Liver (tissue), 9 donors: Measurements from ENCODE around the gene TERB1. TPM values are rescaled to one million over a fixed set of nuclear protein-coding genes. Genes with fewer than 3 reads are reported as not detected.

Experiments used
- DNase-seq: peaks from one replicate; pipeline ENCODE4 v3.0.0-alpha.2; 2017; ENCODE audit warnings: low spot score
- H3K27ac ChIP-seq, 2 donors: one replicate each; pipeline ENCODE4 v1.7.0; 2013; ENCODE audit warnings: inconsistent platforms in 2 of 2, low read length in 2 of 2, control low read depth in 1 of 2, low read depth in 1 of 2, mild to moderate bottlenecking in 1 of 2
- H3K27me3 ChIP-seq, 4 donors: one replicate each; pipeline versions ENCODE4 v1.6.1 to v1.7.0; 2013; ENCODE audit warnings: low read length in 3 of 4, inconsistent platforms in 1 of 4, mild to moderate bottlenecking in 1 of 4, moderate library complexity in 1 of 4; ENCODE audit not compliant: control insufficient read depth in 4 of 4, insufficient read depth in 4 of 4
- H3K36me3 ChIP-seq, 4 donors: one replicate each; pipeline versions ENCODE4 v1.6.1 to v1.7.0; 2013; ENCODE audit warnings: low read length in 3 of 4, mild to moderate bottlenecking in 3 of 4, low read depth in 1 of 4, moderate library complexity in 1 of 4; ENCODE audit not compliant: control insufficient read depth in 4 of 4, insufficient read depth in 3 of 4
- H3K4me1 ChIP-seq, 4 donors: one replicate each; pipeline versions ENCODE4 v1.6.1 to v1.7.0; 2013; ENCODE audit warnings: low read length in 3 of 4, mild to moderate bottlenecking in 3 of 4, moderate library complexity in 1 of 4; ENCODE audit not compliant: control insufficient read depth in 4 of 4, insufficient read depth in 4 of 4
- H3K4me3 ChIP-seq, 3 donors: one replicate each; pipeline versions ENCODE4 v1.6.1 to v1.7.0; 2013; ENCODE audit warnings: low read length in 3 of 3, control low read depth in 1 of 3, low read depth in 1 of 3, mild to moderate bottlenecking in 1 of 3
- H3K9ac ChIP-seq, 2 donors: one replicate each; pipeline ENCODE4 v1.7.0; 2013; ENCODE audit warnings: low read length in 2 of 2, mild to moderate bottlenecking in 2 of 2, moderate library complexity in 2 of 2, control low read depth in 1 of 2, low read depth in 1 of 2
- H3K9me3 ChIP-seq, 4 donors: one replicate each; pipeline versions ENCODE4 v1.6.1 to v1.7.0; 2013; ENCODE audit warnings: low read length in 3 of 4; ENCODE audit not compliant: control insufficient read depth in 4 of 4
- FOXA1 ChIP-seq: IDR thresholded peaks from 2 replicates; pipeline ENCODE4 v1.6.1; 2016; ENCODE audit warnings: antibody characterized with exemption
- FOXA2 ChIP-seq: IDR thresholded peaks from 2 replicates; pipeline ENCODE4 v1.6.1; 2016; ENCODE audit warnings: antibody characterized with exemption
- GABPA ChIP-seq, 2 donors: IDR thresholded peaks in 1 of 2; conservative IDR thresholded peaks in 1 of 2; 2 replicates each; pipeline ENCODE4 v1.6.1; 2016; ENCODE audit warnings: antibody characterized with exemption in 2 of 2, mild to moderate bottlenecking in 1 of 2, moderate library complexity in 1 of 2
- HNF4A ChIP-seq, 2 donors: conservative IDR thresholded peaks; 2 replicates each; pipeline ENCODE4 v1.6.1; 2016; ENCODE audit warnings: antibody characterized with exemption in 2 of 2, mild to moderate bottlenecking in 2 of 2
- HNF4G ChIP-seq: IDR thresholded peaks from 2 replicates; pipeline ENCODE4 v1.6.1; 2016; ENCODE audit warnings: antibody characterized with exemption
- JUND ChIP-seq, 2 donors: IDR thresholded peaks; 2 replicates each; pipeline ENCODE4 v1.6.1; 2016; ENCODE audit warnings: antibody characterized with exemption in 2 of 2
- NR2F2 ChIP-seq: IDR thresholded peaks from 2 replicates; pipeline ENCODE4 v1.6.1; 2016; ENCODE audit warnings: antibody characterized with exemption
- RAD21 ChIP-seq, 2 donors: IDR thresholded peaks; 2 replicates each; pipeline ENCODE4 v1.6.1; 2016; ENCODE audit warnings: antibody characterized with exemption in 2 of 2, mild to moderate bottlenecking in 2 of 2
- RXRA ChIP-seq, 2 donors: IDR thresholded peaks; 2 replicates each; pipeline ENCODE4 v1.6.1; 2017 to 2018; ENCODE audit warnings: antibody characterized with exemption in 2 of 2, mild to moderate bottlenecking in 1 of 2
- TAF1 ChIP-seq: conservative IDR thresholded peaks from 2 replicates; pipeline ENCODE4 v1.6.1; 2016; ENCODE audit warnings: antibody characterized with exemption, mild to moderate bottlenecking
- WGBS: extraction: QIAGEN DNeasy Blood & Tissue Kit; methylation state at CpG from one replicate; pipeline ENCODE4 v1.1.7; 2013; 5-methylcytosine and 5-hydroxymethylcytosine counted together
- polyA plus RNA-seq, 2 donors: library from polyadenylated mRNA; stranded (reverse) in 1 of 2; unstranded in 1 of 2; fragments of 200-250 nt in 1 of 2; fragments of >200 nt in 1 of 2; fragmentation: Nextera tagmentation in 1 of 2; extraction: Ambion mirVana in 1 of 2; gene quantifications; one replicate each; pipeline versions ENCODE4 v1.2.1 to v1.2.3, GENCODE V29; 2013 to 2015
- total RNA-seq, 2 donors: library from RNA; depleted of rRNA; stranded (reverse); fragments of >200 nt; gene quantifications; one replicate each; pipeline ENCODE4 v1.2.3, GENCODE V29; 2014
- TF ChIP-seq, protein P1 (sequence below): IDR thresholded peaks from 2 replicates; pipeline ENCODE4 v1.6.1; 2016; ENCODE audit warnings: antibody characterized with exemption, mild to moderate bottlenecking
- TF ChIP-seq, protein P2 (sequence below): fragments of 150-350 bp; IDR thresholded peaks from 2 replicates; pipeline ENCODE4 v1.5.1; 2017; ENCODE audit warnings: improper control_type of control experiment, low read depth, low read length; ENCODE audit not compliant: missing input control
- TF ChIP-seq, protein P3 (sequence below): IDR thresholded peaks from 2 replicates; pipeline ENCODE4 v1.6.1; 2016; ENCODE audit warnings: antibody characterized with exemption
- donor health status: healthy.
- donor health status: healthy.
- donor health status: healthy.
- donor health status: healthy.
- donor health status: healthy.

TERB1 gene
- total and polyA plus RNA-seq, 4 donors = 0.08 to 0.17 TPM; not detected in 2

GRCh38 chr16:66809765-66810164 is 8.4 kb upstream of the TERB1 start:
- no peak for DNase-seq
- Histone ChIP-seq H3K9me3 (no peaks in the 10 kb centered on the region), H3K4me3 (no peak overlapping the region), H3K9ac (no peak overlapping the region), H3K36me3 (peaks cover under 1 to 57% (median 41%) of the 10 kb centered on the region in 4 donors), H3K4me1 (no peaks in the 10 kb centered on the region), H3K27me3 (no peaks in the 10 kb centered on the region), H3K27ac (no peak overlapping the region)
- 96% methylated on average over 4 of the region's 4 CpGs for WGBS
- TF ChIP-seq RAD21 (IDR thresholded peaks at IDR 0.05) (no peak), RXRA (IDR thresholded peaks at IDR 0.05) (no peak), FOXA1 (no peak), HNF4A (conservative IDR thresholded peaks at IDR 0.05) (no peak)
- TF ChIP-seq, protein P1, sequence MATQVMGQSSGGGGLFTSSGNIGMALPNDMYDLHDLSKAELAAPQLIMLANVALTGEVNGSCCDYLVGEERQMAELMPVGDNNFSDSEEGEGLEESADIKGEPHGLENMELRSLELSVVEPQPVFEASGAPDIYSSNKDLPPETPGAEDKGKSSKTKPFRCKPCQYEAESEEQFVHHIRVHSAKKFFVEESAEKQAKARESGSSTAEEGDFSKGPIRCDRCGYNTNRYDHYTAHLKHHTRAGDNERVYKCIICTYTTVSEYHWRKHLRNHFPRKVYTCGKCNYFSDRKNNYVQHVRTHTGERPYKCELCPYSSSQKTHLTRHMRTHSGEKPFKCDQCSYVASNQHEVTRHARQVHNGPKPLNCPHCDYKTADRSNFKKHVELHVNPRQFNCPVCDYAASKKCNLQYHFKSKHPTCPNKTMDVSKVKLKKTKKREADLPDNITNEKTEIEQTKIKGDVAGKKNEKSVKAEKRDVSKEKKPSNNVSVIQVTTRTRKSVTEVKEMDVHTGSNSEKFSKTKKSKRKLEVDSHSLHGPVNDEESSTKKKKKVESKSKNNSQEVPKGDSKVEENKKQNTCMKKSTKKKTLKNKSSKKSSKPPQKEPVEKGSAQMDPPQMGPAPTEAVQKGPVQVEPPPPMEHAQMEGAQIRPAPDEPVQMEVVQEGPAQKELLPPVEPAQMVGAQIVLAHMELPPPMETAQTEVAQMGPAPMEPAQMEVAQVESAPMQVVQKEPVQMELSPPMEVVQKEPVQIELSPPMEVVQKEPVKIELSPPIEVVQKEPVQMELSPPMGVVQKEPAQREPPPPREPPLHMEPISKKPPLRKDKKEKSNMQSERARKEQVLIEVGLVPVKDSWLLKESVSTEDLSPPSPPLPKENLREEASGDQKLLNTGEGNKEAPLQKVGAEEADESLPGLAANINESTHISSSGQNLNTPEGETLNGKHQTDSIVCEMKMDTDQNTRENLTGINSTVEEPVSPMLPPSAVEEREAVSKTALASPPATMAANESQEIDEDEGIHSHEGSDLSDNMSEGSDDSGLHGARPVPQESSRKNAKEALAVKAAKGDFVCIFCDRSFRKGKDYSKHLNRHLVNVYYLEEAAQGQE = no peak

DNA sequence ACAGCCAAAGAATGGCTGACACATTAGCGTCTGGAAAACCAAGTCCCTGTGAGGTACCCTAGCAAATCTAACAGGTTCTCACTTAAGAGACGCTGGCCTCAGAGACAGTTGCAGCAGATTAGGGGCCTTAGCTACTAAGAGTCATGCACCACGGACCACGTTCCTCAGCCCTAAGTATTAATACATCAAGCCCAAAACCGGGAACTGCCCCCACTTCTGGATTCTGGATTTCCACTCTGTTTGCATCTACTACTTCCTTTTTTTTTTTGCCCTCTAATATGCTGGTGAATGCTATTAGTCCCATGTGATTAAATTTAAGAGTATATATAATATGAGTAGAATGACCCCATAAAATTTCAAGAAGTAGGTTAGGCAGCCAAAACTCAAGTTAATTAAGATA is 775 bp upstream of the TERB1 start:
- Histone ChIP-seq H3K27me3 (no peaks in the 10 kb centered on the region), H3K4me1 (no peaks in the 10 kb centered on the region), H3K36me3 (peaks cover 3 to 40% (median 24%) of the 10 kb centered on the region in 4 donors), H3K27ac (no peak overlapping the region), H3K9me3 (no peaks in the 10 kb centered on the region), H3K9ac (no peak overlapping the region), H3K4me3 (no peak overlapping the region)
- 90% methylated on average over 5 of the region's 5 CpGs for WGBS
- TF ChIP-seq NR2F2 (no peak), FOXA2 (no peak), JUND (IDR thresholded peaks at IDR 0.05) (no peak), GABPA (IDR thresholded peaks at IDR 0.05 in 1 of 2, conservative IDR thresholded peaks at IDR 0.05 in 1 of 2) (no peak)
- no peak for DNase-seq

GRCh38 chr16:66800856-66801255 is 528 bp downstream of the TERB1 start:
- no peaks in the 10 kb centered on the region for H3K27me3 ChIP-seq
- TF ChIP-seq RAD21 (IDR thresholded peaks at IDR 0.05) = no peak
- TF ChIP-seq TAF1 = no peak
- TF ChIP-seq RXRA (IDR thresholded peaks at IDR 0.05) = no peak
- TF ChIP-seq, protein P2, sequence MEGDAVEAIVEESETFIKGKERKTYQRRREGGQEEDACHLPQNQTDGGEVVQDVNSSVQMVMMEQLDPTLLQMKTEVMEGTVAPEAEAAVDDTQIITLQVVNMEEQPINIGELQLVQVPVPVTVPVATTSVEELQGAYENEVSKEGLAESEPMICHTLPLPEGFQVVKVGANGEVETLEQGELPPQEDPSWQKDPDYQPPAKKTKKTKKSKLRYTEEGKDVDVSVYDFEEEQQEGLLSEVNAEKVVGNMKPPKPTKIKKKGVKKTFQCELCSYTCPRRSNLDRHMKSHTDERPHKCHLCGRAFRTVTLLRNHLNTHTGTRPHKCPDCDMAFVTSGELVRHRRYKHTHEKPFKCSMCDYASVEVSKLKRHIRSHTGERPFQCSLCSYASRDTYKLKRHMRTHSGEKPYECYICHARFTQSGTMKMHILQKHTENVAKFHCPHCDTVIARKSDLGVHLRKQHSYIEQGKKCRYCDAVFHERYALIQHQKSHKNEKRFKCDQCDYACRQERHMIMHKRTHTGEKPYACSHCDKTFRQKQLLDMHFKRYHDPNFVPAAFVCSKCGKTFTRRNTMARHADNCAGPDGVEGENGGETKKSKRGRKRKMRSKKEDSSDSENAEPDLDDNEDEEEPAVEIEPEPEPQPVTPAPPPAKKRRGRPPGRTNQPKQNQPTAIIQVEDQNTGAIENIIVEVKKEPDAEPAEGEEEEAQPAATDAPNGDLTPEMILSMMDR = no peak
- no peak for TF ChIP-seq HNF4A (conservative IDR thresholded peaks at IDR 0.05)
- TF ChIP-seq, protein P3, sequence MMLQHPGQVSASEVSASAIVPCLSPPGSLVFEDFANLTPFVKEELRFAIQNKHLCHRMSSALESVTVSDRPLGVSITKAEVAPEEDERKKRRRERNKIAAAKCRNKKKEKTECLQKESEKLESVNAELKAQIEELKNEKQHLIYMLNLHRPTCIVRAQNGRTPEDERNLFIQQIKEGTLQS = no peak
- TF ChIP-seq NR2F2 = no peak
- TF ChIP-seq HNF4G = no peak
- no peaks in the 10 kb centered on the region for H3K9me3 ChIP-seq
- no peak overlapping the region for H3K9ac ChIP-seq
- no peak for DNase-seq
- H3K4me3 ChIP-seq = no peak overlapping the region
- no peaks in the 10 kb centered on the region for H3K4me1 ChIP-seq
- peaks cover 3 to 31% (median 22%) of the 10 kb centered on the region in 4 donors for H3K36me3 ChIP-seq
- H3K27ac ChIP-seq = no peak overlapping the region
- WGBS = 94% methylated on average over 19 of the region's 19 CpGs
